ENCODE data around the gene KCNIP1. TPM values are rescaled to one million over a fixed set of nuclear protein-coding genes. Genes with fewer than 3 reads are reported as not detected.

Gene KCNIP1
- total RNA-seq, 1 donor from 2014 or later: 0.45 TPM

- Histone ChIP-seq H4K20me1 (ENCODE audit: insufficient read depth, low read length) (no peaks in the 10 kb centered on the region), H2AFZ (ENCODE audit: low read depth, low read length) (no peak overlapping the region), H3K79me2 (ENCODE audit: insufficient read depth, low read length) (no peaks in the 10 kb centered on the region), H3K9ac (ENCODE audit: low read length) (no peak overlapping the region), H3K27ac (ENCODE audit: low read depth, low read length) (no peak overlapping the region), H3K4me3 (ENCODE audit: insufficient read depth, low read depth, low read length) (no peak overlapping the region), H3K4me1 (ENCODE audit: insufficient read depth, low read length) (peaks cover 12% of the 10 kb centered on the region), H3K36me3 (ENCODE audit: insufficient read depth, low read length) (no peaks in the 10 kb centered on the region), H3K4me2 (ENCODE audit: low read length) (no peak overlapping the region), H3K27me3 (ENCODE audit: insufficient read depth, low read length) (no peaks in the 10 kb centered on the region), H3K9me3 (ENCODE audit: insufficient read depth, low read depth, low read length) (no peaks in the 10 kb centered on the region)
- FAIRE-seq: no peak
- Mint-ChIP-seq H3K36me3 (ENCODE audit: low read depth, unreplicated experiment) (no peaks in the 10 kb centered on the region), H3K9me3 (ENCODE audit: unreplicated experiment) (no peaks in the 10 kb centered on the region), H3K4me3 (ENCODE audit: unreplicated experiment) (no peak overlapping the region), H3K27me3 (ENCODE audit: low read depth, unreplicated experiment) (peaks cover 39% of the 10 kb centered on the region), H3K4me1 (ENCODE audit: low read depth, unreplicated experiment) (peaks cover 8% of the 10 kb centered on the region), H3K27ac (ENCODE audit: unreplicated experiment) (no peak overlapping the region)
- TF ChIP-seq EZH2 (IDR thresholded peaks at IDR 0.05; ENCODE audit: insufficient read depth, low read length): no peak
- TF ChIP-seq CTCF (IDR thresholded peaks at IDR 0.05; ENCODE audit: insufficient read depth, low read depth, low read length): no peak
- no peak for DNase-seq (ENCODE audit: low read depth)
Observed at GRCh38 chr5:170638051-170638450, 134.2 kb downstream of the KCNIP1 start.

GRCh38 chr5:170638454-170639220 lies 134.8 kb downstream of the KCNIP1 start:
- Histone ChIP-seq H4K20me1 (ENCODE audit: insufficient read depth, low read length) (no peaks in the 10 kb centered on the region), H3K36me3 (ENCODE audit: insufficient read depth, low read length) (no peaks in the 10 kb centered on the region), H3K79me2 (ENCODE audit: insufficient read depth, low read length) (no peaks in the 10 kb centered on the region), H3K4me3 (ENCODE audit: insufficient read depth, low read depth, low read length) (no peak overlapping the region), H3K9me3 (ENCODE audit: insufficient read depth, low read depth, low read length) (no peaks in the 10 kb centered on the region), H3K9ac (ENCODE audit: low read length) (no peak overlapping the region), H3K27me3 (ENCODE audit: insufficient read depth, low read length) (no peaks in the 10 kb centered on the region), H3K4me2 (ENCODE audit: low read length) (no peak overlapping the region), H2AFZ (ENCODE audit: low read depth, low read length) (no peak overlapping the region), H3K4me1 (ENCODE audit: insufficient read depth, low read length) (peaks cover 8% of the 10 kb centered on the region), H3K27ac (ENCODE audit: low read depth, low read length) (no peak overlapping the region)
- no peak for TF ChIP-seq EZH2 (IDR thresholded peaks at IDR 0.05; ENCODE audit: insufficient read depth, low read length)
- peak; percentile 81 for TF ChIP-seq CTCF (IDR thresholded peaks at IDR 0.05; ENCODE audit: insufficient read depth, low read depth, low read length)
- Mint-ChIP-seq H3K4me1 (ENCODE audit: low read depth, unreplicated experiment) (peaks cover 4% of the 10 kb centered on the region), H3K27me3 (ENCODE audit: low read depth, unreplicated experiment) (peaks cover 39% of the 10 kb centered on the region), H3K36me3 (ENCODE audit: low read depth, unreplicated experiment) (no peaks in the 10 kb centered on the region), H3K27ac (ENCODE audit: unreplicated experiment) (no peak overlapping the region), H3K9me3 (ENCODE audit: unreplicated experiment) (peaks cover 2% of the 10 kb centered on the region), H3K4me3 (ENCODE audit: unreplicated experiment) (no peak overlapping the region)
- no peak for DNase-seq (ENCODE audit: low read depth)
- FAIRE-seq: no peak
